ENCODE results near the gene ERBB2. TPM values are rescaled to one million over a fixed set of nuclear protein-coding genes. Genes with fewer than 3 reads are reported as not detected.
A peak's percentile ranks its signal among the peaks of the same experiment; 100 is the strongest.

ERBB2 gene
- total and polyA plus RNA-seq, 2 of the 13 experiments (the other 11 are each of a cell fraction or from before 2014, with no cell fraction given) = 57.7 to 64.1 TPM

- TF ChIP-seq GPN1 (CRISPR knock-in tag; IDR thresholded peaks at IDR 0.05; ENCODE audit: borderline replicate concordance) (no peak), ZSCAN22 (CRISPR knock-in tag; IDR thresholded peaks at IDR 0.05) (0 out of 2 replicates have a peak, but pooled peaks have one; percentile 46), ELF1 (CRISPR knock-in tag; IDR thresholded peaks at IDR 0.05) (0 out of 2 replicates have a peak, but pooled peaks have one; percentile 25), CBX5 (CRISPR knock-in tag; IDR thresholded peaks at IDR 0.05; ENCODE audit: borderline replicate concordance) (peak; percentile 82; the same call in 1 of the 2 replicates), ZFY (CRISPR knock-in tag; IDR thresholded peaks at IDR 0.05) (peak; percentile 96), ZBTB10 (CRISPR knock-in tag; IDR thresholded peaks at IDR 0.05; ENCODE audit: borderline replicate concordance) (0 out of 2 replicates have a peak, but pooled peaks have one; percentile 37), ATF5 (CRISPR knock-in tag; IDR thresholded peaks at IDR 0.05; ENCODE audit: low read depth) (0 out of 2 replicates have a peak, but pooled peaks have one; percentile 35), ATF4 (CRISPR knock-in tag; IDR thresholded peaks at IDR 0.05) (peak in 1 of 2 experiments; percentile 33; a peak in 1 of 4 replicates), JUN (CRISPR knock-in tag; IDR thresholded peaks at IDR 0.05) (peak; percentile 1; the same call in 1 of the 2 replicates), BCL6 (CRISPR knock-in tag; IDR thresholded peaks at IDR 0.05) (peak; percentile 59; the same call in 1 of the 2 replicates), FOXA1 (IDR thresholded peaks at IDR 0.05) (no peak), FOXA1 (CRISPR knock-in tag; IDR thresholded peaks at IDR 0.05) (0 out of 2 replicates have a peak, but pooled peaks have one; percentile 18), ZNF7 (CRISPR knock-in tag; IDR thresholded peaks at IDR 0.05) (no peak), BHLHE40 (IDR thresholded peaks at IDR 0.05; ENCODE audit: low read length) (no peak), NONO (IDR thresholded peaks at IDR 0.05) (no peak), NONO (CRISPR knock-in tag; conservative IDR thresholded peaks at IDR 0.05) (peak; percentile 90), ZNF674 (CRISPR knock-in tag; IDR thresholded peaks at IDR 0.05; ENCODE audit: low read depth) (no peak), ZBTB7A (CRISPR knock-in tag; IDR thresholded peaks at IDR 0.05) (peak; percentile 77; the same call in 1 of the 2 replicates), TRIM22 (IDR thresholded peaks at IDR 0.05) (no peak), HOXA5 (CRISPR knock-in tag; IDR thresholded peaks at IDR 0.05) (no peak), KDM5B (CRISPR knock-in tag; IDR thresholded peaks at IDR 0.05; ENCODE audit: borderline replicate concordance) (peak; percentile 91; the same call in 1 of the 2 replicates), ZNF468 (CRISPR knock-in tag; IDR thresholded peaks at IDR 0.05) (0 out of 2 replicates have a peak, but pooled peaks have one; percentile 24), ATF7 (IDR thresholded peaks at IDR 0.05) (no peak), ATF7 (CRISPR knock-in tag; IDR thresholded peaks at IDR 0.05) (no peak), ZNF530 (CRISPR knock-in tag; IDR thresholded peaks at IDR 0.05; ENCODE audit: low read depth) (no peak)
Observed at GRCh38 chr17:39667945-39668924, 31.6 kb upstream of the ERBB2 start, which contains the start of gene PNMT (continued).
